PC-9 (cell line): Measurements from ENCODE around the gene AP1B1.

Experiments used
- EZH2 ChIP-seq: fragments of 200-600 bp; sonication (generic); IDR thresholded peaks from 2 replicates; pipeline ENCODE4 v1.8.0; 2017; ENCODE audit warnings: antibody characterized with exemption, low read depth
- TF ChIP-seq, protein P1 (sequence below): fragments of 200-600 bp; sonication (generic); conservative IDR thresholded peaks from 2 replicates; pipeline ENCODE4 v1.6.1; 2017; ENCODE audit warnings: mixed run types, antibody characterized with exemption, mild to moderate bottlenecking, moderate library complexity

GRCh38 chr22:29306175-29306834 is 82.1 kb downstream of the AP1B1 start, which contains the start of gene GAS2L1:
- TF ChIP-seq EZH2 = no peak
- TF ChIP-seq, protein P1, sequence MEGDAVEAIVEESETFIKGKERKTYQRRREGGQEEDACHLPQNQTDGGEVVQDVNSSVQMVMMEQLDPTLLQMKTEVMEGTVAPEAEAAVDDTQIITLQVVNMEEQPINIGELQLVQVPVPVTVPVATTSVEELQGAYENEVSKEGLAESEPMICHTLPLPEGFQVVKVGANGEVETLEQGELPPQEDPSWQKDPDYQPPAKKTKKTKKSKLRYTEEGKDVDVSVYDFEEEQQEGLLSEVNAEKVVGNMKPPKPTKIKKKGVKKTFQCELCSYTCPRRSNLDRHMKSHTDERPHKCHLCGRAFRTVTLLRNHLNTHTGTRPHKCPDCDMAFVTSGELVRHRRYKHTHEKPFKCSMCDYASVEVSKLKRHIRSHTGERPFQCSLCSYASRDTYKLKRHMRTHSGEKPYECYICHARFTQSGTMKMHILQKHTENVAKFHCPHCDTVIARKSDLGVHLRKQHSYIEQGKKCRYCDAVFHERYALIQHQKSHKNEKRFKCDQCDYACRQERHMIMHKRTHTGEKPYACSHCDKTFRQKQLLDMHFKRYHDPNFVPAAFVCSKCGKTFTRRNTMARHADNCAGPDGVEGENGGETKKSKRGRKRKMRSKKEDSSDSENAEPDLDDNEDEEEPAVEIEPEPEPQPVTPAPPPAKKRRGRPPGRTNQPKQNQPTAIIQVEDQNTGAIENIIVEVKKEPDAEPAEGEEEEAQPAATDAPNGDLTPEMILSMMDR = peak; percentile 57
